ENCODE results near the gene ZNF132.

The ZNF132 gene

DNA sequence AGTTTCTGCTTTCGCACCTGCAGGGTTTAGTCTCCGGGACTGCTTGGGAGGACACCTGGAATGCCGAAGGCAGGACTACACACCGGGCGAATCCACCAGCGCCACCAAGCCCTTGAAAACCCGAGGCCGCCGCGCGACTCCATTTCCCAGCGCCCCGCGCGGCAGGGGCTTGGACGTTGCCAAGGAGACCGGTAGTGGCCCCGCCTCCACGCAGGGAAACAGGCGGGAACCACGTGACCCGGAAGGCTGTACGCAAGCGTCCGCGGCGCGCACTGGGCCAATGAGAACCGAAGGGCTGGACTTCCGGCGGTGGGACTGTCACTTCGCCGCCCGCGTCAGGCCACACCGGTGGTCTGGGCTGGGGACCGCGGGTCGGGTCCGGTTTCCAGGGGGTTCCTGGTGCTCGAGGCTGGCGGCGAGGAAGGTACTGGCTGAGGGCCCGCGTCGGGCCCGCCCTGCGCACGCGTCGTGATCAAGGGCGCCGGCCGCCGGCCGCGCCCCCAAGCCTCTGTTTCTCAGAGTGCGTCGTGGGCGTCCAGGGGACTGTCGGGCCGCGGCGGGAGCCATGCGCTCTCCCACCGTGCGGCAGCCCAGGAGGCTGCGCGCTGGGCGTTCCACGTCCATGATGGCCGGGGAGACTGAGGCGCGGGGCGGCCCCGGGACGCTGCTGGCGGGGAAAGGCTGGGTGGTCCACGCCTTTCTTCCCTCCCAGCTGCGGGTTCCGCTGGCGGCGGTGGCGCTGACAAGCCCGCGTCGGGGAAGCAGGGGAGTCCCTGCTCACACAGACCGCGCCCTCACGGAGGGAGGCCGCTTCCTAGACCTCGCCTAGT, 27.0 kb upstream of the ZNF132 start, which contains the start of gene ZNF324 (continued):
- TF ChIP-seq, protein P1, sequence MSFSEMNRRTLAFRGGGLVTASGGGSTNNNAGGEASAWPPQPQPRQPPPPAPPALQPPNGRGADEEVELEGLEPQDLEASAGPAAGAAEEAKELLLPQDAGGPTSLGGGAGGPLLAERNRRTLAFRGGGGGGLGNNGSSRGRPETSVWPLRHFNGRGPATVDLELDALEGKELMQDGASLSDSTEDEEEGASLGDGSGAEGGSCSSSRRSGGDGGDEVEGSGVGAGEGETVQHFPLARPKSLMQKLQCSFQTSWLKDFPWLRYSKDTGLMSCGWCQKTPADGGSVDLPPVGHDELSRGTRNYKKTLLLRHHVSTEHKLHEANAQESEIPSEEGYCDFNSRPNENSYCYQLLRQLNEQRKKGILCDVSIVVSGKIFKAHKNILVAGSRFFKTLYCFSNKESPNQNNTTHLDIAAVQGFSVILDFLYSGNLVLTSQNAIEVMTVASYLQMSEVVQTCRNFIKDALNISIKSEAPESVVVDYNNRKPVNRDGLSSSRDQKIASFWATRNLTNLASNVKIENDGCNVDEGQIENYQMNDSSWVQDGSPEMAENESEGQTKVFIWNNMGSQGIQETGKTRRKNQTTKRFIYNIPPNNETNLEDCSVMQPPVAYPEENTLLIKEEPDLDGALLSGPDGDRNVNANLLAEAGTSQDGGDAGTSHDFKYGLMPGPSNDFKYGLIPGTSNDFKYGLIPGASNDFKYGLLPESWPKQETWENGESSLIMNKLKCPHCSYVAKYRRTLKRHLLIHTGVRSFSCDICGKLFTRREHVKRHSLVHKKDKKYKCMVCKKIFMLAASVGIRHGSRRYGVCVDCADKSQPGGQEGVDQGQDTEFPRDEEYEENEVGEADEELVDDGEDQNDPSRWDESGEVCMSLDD (tag by site-specific recombination; IDR thresholded peaks at IDR 0.05), result no peak
- TF ChIP-seq GLIS2 (tag by site-specific recombination; IDR thresholded peaks at IDR 0.05) (peak; percentile 92), ZNF138 (tag by site-specific recombination; IDR thresholded peaks at IDR 0.05; ENCODE audit: borderline replicate concordance) (no peak), ZNF169 (tag by site-specific recombination; IDR thresholded peaks at IDR 0.05) (no peak), ZNF175 (tag by site-specific recombination; IDR thresholded peaks at IDR 0.05) (no peak), ZNF777 (tag by site-specific recombination; IDR thresholded peaks at IDR 0.05; ENCODE audit: borderline replicate concordance) (peak; percentile 87), OVOL3 (tag by site-specific recombination; IDR thresholded peaks at IDR 0.05) (no peak), ZNF548 (tag by site-specific recombination; IDR thresholded peaks at IDR 0.05) (no peak), PRDM1 (tag by site-specific recombination; IDR thresholded peaks at IDR 0.05) (no peak), ZNF501 (tag by site-specific recombination; IDR thresholded peaks at IDR 0.05) (no peak), ZNF624 (tag by site-specific recombination; IDR thresholded peaks at IDR 0.05) (no peak), ZNF292 (tag by site-specific recombination; IDR thresholded peaks at IDR 0.05; ENCODE audit: borderline replicate concordance, low read depth) (no peak), ZNF146 (tag by site-specific recombination; IDR thresholded peaks at IDR 0.05) (no peak), ZBTB7A (tag by site-specific recombination; IDR thresholded peaks at IDR 0.05; ENCODE audit: low read depth) (no peak), ZFP37 (tag by site-specific recombination; IDR thresholded peaks at IDR 0.05) (no peak), ZNF239 (tag by site-specific recombination; IDR thresholded peaks at IDR 0.05) (no peak), ZNF132 (tag by site-specific recombination; IDR thresholded peaks at IDR 0.05; ENCODE audit: borderline replicate concordance) (no peak)
- TF ChIP-seq, protein P2, sequence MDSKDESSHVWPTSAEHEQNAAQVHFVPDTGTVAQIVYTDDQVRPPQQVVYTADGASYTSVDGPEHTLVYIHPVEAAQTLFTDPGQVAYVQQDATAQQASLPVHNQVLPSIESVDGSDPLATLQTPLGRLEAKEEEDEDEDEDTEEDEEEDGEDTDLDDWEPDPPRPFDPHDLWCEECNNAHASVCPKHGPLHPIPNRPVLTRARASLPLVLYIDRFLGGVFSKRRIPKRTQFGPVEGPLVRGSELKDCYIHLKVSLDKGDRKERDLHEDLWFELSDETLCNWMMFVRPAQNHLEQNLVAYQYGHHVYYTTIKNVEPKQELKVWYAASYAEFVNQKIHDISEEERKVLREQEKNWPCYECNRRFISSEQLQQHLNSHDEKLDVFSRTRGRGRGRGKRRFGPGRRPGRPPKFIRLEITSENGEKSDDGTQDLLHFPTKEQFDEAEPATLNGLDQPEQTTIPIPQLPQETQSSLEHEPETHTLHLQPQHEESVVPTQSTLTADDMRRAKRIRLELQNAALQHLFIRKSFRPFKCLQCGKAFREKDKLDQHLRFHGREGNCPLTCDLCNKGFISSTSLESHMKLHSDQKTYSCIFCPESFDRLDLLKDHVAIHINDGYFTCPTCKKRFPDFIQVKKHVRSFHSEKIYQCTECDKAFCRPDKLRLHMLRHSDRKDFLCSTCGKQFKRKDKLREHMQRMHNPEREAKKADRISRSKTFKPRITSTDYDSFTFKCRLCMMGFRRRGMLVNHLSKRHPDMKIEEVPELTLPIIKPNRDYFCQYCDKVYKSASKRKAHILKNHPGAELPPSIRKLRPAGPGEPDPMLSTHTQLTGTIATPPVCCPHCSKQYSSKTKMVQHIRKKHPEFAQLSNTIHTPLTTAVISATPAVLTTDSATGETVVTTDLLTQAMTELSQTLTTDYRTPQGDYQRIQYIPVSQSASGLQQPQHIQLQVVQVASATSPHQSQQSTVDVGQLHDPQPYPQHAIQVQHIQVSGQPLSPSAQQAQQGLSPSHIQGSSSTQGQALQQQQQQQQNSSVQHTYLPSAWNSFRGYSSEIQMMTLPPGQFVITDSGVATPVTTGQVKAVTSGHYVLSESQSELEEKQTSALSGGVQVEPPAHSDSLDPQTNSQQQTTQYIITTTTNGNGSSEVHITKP (tag by site-specific recombination; IDR thresholded peaks at IDR 0.05), result peak; percentile 74
- TF ChIP-seq, protein P3, sequence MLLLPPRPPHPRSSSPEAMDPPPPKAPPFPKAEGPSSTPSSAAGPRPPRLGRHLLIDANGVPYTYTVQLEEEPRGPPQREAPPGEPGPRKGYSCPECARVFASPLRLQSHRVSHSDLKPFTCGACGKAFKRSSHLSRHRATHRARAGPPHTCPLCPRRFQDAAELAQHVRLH (tag by site-specific recombination; IDR thresholded peaks at IDR 0.05), result no peak; the same call in 1 of the 2 replicates
- TF ChIP-seq, protein P4, sequence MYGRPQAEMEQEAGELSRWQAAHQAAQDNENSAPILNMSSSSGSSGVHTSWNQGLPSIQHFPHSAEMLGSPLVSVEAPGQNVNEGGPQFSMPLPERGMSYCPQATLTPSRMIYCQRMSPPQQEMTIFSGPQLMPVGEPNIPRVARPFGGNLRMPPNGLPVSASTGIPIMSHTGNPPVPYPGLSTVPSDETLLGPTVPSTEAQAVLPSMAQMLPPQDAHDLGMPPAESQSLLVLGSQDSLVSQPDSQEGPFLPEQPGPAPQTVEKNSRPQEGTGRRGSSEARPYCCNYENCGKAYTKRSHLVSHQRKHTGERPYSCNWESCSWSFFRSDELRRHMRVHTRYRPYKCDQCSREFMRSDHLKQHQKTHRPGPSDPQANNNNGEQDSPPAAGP (tag by site-specific recombination; IDR thresholded peaks at IDR 0.05), result no peak
- TF ChIP-seq, protein P5, sequence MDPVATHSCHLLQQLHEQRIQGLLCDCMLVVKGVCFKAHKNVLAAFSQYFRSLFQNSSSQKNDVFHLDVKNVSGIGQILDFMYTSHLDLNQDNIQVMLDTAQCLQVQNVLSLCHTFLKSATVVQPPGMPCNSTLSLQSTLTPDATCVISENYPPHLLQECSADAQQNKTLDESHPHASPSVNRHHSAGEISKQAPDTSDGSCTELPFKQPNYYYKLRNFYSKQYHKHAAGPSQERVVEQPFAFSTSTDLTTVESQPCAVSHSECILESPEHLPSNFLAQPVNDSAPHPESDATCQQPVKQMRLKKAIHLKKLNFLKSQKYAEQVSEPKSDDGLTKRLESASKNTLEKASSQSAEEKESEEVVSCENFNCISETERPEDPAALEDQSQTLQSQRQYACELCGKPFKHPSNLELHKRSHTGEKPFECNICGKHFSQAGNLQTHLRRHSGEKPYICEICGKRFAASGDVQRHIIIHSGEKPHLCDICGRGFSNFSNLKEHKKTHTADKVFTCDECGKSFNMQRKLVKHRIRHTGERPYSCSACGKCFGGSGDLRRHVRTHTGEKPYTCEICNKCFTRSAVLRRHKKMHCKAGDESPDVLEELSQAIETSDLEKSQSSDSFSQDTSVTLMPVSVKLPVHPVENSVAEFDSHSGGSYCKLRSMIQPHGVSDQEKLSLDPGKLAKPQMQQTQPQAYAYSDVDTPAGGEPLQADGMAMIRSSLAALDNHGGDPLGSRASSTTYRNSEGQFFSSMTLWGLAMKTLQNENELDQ (tag by site-specific recombination; IDR thresholded peaks at IDR 0.05; ENCODE audit: low read depth), result no peak
- TF ChIP-seq, protein P6, sequence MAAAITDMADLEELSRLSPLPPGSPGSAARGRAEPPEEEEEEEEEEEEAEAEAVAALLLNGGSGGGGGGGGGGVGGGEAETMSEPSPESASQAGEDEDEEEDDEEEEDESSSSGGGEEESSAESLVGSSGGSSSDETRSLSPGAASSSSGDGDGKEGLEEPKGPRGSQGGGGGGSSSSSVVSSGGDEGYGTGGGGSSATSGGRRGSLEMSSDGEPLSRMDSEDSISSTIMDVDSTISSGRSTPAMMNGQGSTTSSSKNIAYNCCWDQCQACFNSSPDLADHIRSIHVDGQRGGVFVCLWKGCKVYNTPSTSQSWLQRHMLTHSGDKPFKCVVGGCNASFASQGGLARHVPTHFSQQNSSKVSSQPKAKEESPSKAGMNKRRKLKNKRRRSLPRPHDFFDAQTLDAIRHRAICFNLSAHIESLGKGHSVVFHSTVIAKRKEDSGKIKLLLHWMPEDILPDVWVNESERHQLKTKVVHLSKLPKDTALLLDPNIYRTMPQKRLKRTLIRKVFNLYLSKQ (tag by site-specific recombination; IDR thresholded peaks at IDR 0.05; ENCODE audit: borderline replicate concordance), result no peak
- TF ChIP-seq, protein P7, sequence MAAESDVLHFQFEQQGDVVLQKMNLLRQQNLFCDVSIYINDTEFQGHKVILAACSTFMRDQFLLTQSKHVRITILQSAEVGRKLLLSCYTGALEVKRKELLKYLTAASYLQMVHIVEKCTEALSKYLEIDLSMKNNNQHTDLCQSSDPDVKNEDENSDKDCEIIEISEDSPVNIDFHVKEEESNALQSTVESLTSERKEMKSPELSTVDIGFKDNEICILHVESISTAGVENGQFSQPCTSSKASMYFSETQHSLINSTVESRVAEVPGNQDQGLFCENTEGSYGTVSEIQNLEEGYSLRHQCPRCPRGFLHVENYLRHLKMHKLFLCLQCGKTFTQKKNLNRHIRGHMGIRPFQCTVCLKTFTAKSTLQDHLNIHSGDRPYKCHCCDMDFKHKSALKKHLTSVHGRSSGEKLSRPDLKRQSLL (tag by site-specific recombination; IDR thresholded peaks at IDR 0.05), result no peak
- TF ChIP-seq, protein P8, sequence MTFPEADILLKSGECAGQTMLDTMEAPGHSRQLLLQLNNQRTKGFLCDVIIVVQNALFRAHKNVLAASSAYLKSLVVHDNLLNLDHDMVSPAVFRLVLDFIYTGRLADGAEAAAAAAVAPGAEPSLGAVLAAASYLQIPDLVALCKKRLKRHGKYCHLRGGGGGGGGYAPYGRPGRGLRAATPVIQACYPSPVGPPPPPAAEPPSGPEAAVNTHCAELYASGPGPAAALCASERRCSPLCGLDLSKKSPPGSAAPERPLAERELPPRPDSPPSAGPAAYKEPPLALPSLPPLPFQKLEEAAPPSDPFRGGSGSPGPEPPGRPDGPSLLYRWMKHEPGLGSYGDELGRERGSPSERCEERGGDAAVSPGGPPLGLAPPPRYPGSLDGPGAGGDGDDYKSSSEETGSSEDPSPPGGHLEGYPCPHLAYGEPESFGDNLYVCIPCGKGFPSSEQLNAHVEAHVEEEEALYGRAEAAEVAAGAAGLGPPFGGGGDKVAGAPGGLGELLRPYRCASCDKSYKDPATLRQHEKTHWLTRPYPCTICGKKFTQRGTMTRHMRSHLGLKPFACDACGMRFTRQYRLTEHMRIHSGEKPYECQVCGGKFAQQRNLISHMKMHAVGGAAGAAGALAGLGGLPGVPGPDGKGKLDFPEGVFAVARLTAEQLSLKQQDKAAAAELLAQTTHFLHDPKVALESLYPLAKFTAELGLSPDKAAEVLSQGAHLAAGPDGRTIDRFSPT (tag by site-specific recombination; IDR thresholded peaks at IDR 0.05), result no peak
